ENCODE measurements around the gene SOX10. TPM values are rescaled to one million over a fixed set of nuclear protein-coding genes. Genes with fewer than 3 reads are reported as not detected.
A peak's percentile ranks its signal among the peaks of the same experiment; 100 is the strongest.
"Not testable (repeated sequence)": the region's sequence is repeated elsewhere in the genome, so short reads cannot be mapped to it uniquely, and the experiment has no call there.

The SOX10 gene
- total RNA-seq, 1 donor from 2014 or later: 179 TPM

DNA sequence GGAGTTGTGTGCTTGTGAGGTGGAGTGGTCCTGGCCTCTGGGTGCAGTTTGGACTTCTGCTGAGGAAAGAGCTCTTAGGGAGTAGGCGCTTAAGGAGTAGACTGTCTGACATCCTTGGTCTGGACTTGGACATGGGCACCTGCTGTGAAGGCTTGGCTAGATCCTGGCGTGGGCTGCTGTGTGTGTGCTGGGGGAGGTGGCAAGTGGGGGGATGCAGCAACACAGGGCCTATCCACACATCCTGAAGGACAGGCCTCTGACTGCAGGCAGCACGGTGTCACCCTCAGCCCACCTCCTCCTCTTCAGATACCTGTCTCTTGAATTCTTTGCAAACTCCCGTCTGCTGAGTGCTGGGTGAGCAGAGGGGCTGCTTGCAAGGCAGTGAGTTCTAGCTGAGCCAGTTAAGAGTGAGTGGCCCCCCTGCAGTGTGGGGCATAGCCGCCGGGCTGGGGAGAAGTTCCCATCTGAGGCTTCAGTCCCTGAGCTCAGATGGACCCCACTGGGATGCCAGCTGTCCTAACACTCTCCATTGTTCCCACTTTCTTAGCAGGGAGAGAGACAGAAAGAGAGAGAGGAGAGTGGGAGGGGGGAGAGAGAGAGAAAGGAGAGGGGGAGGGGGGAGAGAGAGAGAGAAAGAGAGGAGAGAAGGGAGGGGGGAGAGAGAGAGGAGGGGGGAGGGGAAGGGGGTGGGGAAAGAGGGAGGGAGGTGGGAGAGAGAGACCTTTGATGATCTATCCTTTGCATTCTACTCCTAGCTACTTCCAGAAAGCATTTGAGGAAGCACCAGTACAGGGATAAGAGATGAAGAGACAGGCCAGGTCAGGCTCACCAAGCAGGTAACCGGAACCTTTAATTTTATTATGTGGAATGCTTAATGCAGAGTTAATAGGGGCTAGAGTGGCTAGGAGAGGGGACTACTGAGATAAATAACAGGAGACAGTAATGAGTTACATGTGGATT lies 12.6 kb downstream of the SOX10 start:
- DNase-seq (ENCODE audit: low spot score) (no peak), ATAC-seq (no peak)
- intact Hi-C loops (cut with DNase I): no loop called here

- ATAC-seq (no peak), DNase-seq (ENCODE audit: low spot score) (no peak)
- intact Hi-C loops (cut with DNase I): no loop called here
Observed at GRCh38 chr22:37970864-37971263, 13.5 kb downstream of the SOX10 start.

DNA sequence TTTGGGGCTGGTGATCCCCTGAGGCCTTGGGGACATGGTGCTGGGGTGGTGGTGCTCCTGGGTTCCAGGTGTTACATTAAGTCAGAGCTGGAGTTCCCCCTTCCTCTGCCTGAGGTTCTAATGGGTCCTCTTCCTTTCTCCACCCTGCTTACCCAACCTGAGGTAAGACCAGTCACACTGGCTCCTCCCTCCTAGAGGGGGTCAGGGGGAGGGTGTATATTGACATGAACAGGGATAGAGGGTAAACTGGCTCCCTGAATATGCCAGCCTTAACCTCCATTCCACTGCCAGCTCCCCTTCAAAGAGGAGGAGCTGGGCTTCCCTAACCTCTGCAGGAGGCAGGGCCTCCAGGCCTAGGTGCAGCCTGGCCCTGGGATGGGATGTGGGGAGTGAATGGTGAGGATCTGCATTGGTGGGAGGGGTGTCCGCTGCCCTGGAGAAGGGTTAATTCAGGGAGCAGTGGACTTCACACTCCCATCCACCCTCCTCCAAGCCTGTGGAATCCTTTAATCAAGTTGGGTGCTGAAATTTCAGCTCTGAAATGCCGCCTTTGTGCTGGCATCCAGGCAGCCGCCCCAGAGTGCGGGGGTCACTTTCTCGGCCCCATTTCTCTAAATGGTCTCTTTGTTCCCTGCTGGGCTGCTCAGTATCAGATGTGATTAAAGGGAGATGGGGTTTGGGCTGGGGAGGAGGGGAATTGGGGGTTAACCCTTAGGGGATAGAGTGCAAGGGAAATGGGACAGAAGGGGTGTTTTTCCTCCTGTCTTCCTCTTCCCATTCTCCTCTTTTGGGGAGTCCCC lies 15.7 kb downstream of the SOX10 start:
- DNase-seq (ENCODE audit: low spot score): no peak
- peak; percentile 33 for ATAC-seq
- intact Hi-C loops (cut with DNase I): no loop called here

DNA sequence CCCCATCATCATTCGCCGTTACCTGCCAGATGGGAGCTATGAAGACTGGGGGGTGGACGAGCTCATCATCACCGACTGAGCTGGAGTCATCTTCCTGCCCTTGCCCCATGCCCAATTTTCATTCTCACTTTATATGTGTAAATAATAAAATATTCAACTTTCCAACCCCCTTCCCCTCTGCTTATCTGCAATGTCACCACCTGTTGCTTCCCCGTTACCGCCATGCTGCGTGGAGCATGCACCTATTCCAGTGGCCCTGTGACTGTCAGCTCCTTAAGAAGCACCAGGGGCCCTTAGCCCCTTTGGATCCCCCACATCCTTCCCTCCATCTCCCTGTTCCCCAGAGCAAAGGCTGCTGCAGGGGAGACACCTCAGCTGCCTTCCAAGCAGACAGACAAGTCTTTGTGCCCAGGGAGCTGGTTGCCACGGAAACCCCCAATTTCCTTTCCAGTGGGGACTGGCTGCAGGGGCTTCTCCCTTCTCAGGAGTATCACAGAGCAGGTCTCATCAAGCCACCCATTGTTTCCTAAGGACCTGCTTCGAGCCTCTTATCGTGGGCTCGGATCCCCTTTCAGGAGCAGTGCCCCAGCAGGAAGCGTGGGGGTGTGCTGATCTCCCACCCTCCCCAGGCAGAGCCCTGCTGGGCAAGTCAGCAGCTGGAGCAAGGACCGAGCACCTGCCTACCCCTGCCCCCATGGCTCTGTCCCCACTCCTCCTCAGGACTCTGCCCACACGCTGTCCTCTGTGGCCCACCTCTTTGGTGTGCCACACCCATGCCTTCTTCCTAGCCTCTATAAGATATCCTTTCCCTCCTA lies 16.5 kb downstream of the SOX10 start:
- no peak for DNase-seq (ENCODE audit: low spot score)
- intact Hi-C loops (cut with DNase I): no loop called here
- ATAC-seq: peak; percentile 6

- no peak for DNase-seq (ENCODE audit: low spot score)
- intact Hi-C loops (cut with DNase I): no loop called here
- no peak for ATAC-seq
Observed at GRCh38 chr22:37967147-37967546, 17.2 kb downstream of the SOX10 start.

DNA sequence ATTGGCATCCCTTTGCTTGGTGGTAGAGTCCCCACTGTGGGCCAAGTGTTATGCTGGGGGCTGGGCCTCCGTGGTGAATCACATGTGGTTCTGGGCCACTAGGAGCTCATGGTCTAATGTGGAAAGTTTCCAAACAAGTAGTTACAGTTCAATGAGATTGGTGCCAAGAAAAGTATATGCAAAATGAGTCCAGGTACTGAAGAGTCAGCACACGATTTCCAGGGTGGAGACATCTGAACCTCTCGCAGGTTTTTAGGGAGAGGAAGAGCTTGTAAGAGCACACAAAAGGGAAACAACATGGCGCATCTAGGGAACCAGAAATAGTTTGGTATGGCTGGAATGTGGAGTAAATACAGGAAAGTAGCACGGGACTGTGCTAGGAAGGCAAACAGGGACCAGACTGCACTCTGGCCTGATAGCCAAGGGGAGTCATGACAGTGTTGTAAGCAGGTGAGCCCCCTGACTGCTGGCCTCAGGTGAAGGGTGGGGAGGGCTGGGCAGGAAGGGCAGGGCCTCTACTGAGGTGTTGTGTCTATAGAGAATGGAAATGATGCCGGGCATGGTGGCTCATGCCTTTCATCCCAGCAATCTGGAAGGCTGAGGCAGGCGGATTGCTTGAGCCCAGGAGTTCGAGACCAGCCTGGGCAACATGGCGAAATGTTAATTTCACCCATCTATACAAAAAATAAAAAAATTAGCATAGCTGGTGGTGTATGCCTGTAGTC lies 18.3 kb downstream of the SOX10 start:
- DNase-seq (ENCODE audit: low spot score): no peak
- ATAC-seq: no peak
- intact Hi-C loops (cut with DNase I): no loop called here

DNA sequence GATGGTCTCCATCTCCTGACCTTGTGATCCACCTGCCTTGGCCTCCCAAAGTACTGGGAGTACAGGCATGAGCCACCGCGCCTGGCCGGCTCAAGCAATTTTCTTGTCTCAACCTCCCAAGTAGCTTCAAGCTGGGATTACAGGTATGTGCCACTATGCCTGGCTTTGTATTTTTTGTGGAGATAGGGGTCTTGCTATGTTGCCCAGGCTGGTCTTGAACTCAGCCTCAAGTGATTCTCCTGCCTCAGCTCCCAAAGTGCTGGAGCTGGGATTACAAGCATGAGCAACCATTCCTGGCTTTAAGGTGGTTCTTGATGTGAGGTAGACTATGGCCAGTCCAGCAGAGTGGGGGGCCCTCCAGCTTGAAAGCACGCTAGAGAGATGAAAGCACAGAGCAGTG lies 23.3 kb downstream of the SOX10 start:
- DNase-seq (ENCODE audit: low spot score) (no peak), ATAC-seq (no peak)
- intact Hi-C loops (cut with DNase I): no loop called here

- intact Hi-C loops (cut with DNase I): no loop called here
- ATAC-seq: no peak
- DNase-seq (ENCODE audit: low spot score): no peak
Observed at GRCh38 chr22:37959231-37959825, 25.0 kb downstream of the SOX10 start.

DNA sequence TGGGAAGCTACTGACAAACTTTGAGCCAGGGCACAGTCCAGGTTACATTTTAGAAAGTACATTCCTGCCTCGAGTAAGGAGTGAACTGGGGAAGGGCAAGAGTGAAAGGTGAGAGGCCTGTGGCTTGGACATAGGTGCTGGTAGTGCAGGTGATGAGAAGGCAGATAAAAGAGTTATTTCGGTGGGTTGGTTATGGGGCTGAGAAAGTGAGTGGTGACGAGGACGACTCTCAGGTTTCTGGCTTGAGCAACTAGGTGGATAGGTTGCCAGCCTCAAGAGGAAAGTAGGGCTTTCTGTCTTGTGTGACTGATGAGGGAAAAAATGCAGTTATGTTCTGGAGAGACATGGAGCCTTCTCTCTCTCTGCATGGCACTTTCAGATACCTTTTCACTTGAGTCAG lies 27.1 kb downstream of the SOX10 start:
- DNase-seq (ENCODE audit: low spot score) (no peak), ATAC-seq (no peak)
- intact Hi-C loops (cut with DNase I): no loop called here

GRCh38 chr22:37955825-37956397 lies 28.4 kb downstream of the SOX10 start:
- ATAC-seq; intact Hi-C loops (cut with DNase I); DNase-seq (ENCODE audit: low spot score): not testable (repeated sequence)

GRCh38 chr22:37954686-37955085 lies 29.7 kb downstream of the SOX10 start:
- no peak for DNase-seq (ENCODE audit: low spot score)
- no peak for ATAC-seq
- intact Hi-C loops (cut with DNase I): no loop called here

DNA sequence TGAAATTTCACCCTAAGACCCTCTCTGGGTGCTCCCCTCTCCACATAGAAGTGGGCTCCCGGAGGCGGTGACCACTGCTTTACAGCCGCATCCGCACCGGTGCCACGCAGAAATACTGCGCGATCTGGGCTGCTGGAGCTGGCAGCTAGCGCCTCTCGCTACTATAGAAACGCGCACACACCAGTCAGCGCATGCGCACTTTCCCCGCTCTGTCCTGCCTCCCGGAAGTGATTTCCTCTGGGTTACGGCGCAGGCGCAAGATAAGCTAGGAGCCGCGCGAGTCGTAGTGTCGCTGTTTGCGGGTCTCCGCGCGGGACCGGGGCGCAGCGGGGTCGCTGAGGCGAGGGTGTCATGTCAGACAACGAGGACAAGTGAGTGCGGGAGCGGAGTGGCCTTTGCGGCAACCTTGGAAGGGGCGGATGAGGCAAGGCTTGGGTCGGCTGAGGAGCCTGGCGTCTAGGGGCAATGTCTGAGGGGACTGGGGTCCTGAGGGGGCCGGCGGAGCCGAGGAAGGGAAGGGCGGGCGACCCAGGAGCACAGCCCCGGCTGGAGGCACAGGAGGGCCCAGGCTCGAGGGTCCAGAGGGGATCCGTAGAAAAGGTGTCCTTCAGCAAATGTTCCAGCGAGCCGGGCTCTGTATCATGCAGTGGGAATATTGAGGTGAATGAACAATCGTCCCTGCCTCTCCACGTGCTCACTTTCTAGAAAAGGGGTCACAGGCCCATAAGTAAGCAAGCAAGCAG lies 30.7 kb downstream of the SOX10 start, which contains the start of the genes C22orf23 and POLR2F:
C22orf23 (minus strand) TSS at position 165 of the 743 bp plus-strand sequence. CDS start 452 bp downstream, outside the sequence.
POLR2F (plus strand) TSS at position 263 of the 743 bp plus-strand sequence; CDS start at position 352, 89 bp downstream.
- DNase-seq (ENCODE audit: low spot score) (peak; percentile 98), ATAC-seq (peak; percentile 99)
- intact Hi-C loops (cut with DNase I): no loop called here

DNA sequence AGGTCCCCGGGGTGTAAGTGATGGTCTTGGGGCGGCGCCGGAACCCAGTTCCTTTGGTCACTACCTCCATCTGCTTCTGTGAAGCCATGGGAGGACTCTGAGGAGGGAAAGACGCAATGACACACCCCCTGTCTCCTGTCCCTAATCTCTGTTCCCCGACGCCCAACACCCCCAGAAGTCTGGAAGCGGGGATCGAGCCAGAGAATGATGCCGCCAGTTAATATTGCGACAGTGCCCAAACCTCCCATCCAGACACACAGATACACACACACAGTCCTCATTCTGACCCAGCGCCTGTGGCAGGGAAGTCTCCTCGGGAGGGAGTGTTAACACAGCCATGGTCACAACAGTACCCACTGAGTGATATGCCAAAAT lies 31.3 kb downstream of the SOX10 start:
- ATAC-seq (peak; percentile 68), DNase-seq (ENCODE audit: low spot score) (no peak)
- intact Hi-C loops (cut with DNase I): no loop called here

DNA sequence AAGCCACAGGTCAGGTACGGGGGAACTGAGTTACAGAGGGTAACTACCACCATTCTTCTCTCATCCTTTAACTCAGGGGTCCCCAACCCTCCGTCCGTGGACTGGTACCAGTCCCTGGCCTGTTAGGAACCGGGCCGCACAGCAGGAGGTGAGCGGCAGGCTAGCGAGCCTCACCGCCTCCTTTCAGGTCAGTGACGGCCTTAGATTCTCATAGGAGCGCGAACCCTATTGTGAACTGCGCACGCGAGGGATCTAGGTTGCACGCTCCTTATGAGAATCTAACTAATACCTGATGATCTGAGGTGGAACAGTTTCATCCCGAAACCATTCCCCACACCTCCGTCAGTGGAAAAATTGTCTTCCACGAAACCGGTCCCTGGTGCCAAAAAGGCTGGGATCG lies 31.7 kb downstream of the SOX10 start:
- ATAC-seq: peak; percentile 4
- intact Hi-C loops (cut with DNase I); DNase-seq (ENCODE audit: low spot score): not testable (repeated sequence)

DNA sequence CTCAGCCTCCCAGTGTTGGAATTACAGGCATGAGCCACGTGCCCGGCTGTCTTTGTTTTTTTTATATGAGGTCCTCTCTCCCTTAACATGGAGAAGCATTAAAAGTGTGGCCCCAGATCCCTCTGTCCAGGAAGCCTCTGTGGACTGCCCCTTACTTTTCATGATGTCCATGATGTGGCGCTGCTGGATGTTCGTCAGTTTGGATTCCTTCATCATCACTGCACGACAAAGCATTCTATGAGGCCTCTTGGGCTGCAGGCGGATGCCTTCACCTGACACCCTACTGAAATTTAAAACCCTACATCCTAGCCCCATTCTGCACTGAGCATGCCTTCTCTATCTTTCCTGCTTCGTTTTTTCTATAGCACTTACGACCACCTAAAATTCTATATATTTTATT lies 33.0 kb downstream of the SOX10 start:
- DNase-seq (ENCODE audit: low spot score) (no peak), ATAC-seq (no peak)
- intact Hi-C loops (cut with DNase I): no loop called here

DNA sequence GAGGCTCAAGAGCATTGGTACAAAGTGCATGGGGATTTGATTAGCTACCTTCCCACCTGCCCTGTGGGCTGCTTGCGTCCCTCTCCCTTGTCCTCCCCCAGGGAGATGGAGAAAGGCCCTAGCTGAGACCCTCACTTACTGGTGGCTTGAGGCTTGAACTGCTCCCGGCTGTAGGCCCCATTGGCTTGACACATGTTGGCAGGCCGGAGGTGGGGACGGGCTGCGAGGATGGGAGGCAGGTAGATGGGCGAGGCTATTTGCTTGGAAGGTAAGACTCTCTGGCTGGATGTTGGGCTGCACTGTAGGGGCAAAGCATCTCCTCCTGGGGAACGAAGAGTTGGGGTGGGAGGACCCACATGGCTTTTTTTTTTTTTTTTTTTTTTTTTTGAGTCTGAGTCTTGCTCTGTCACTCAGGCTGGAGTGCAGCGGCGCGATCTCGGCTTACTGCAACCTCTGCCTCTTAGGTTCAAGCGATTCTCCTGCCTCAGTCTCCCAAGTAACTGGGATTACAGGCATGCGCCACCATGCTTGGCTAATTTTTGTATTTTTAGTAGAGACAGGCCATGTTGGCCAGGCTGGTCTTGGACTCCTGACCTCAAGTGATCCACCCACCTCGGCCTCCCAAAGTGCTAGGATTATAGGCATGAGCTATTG lies 37.1 kb downstream of the SOX10 start:
- ATAC-seq; intact Hi-C loops (cut with DNase I); DNase-seq (ENCODE audit: low spot score): not testable (repeated sequence)
